Neural cell (in vitro differentiated cells): Measurements from ENCODE around the gene SPECC1. TPM values are rescaled to one million over a fixed set of nuclear protein-coding genes. Genes with fewer than 3 reads are reported as not detected.

Experiments
- H2AFZ ChIP-seq: fragments of 200-600, 300-800 bp; sonication (generic), shearing (Covaris generic); 2 replicates; pipeline ENCODE4 v1.6.0; 2014; ENCODE audit warnings: low read depth, mild to moderate bottlenecking, antibody characterized with exemption, low read length, moderate library complexity
- H3F3A ChIP-seq: fragments of 200-600 bp; shearing (Covaris generic); 2 replicates; pipeline ENCODE4 v1.6.1; 2016; ENCODE audit warnings: mild to moderate bottlenecking, moderate library complexity, mixed read lengths, antibody characterized with exemption, low read length; ENCODE audit not compliant: insufficient read depth, poor library complexity, severe bottlenecking
- H3K27ac ChIP-seq: fragments of 200-600, 300-800 bp; sonication (generic), shearing (Covaris generic); 2 replicates; pipeline ENCODE4 v1.5.1; 2014; ENCODE audit warnings: mild to moderate bottlenecking, low read length, moderate library complexity
- H3K27me3 ChIP-seq: fragments of 300-800, 200-600 bp; sonication (generic), shearing (Covaris generic); 2 replicates; pipeline ENCODE4 v1.6.0; 2014; ENCODE audit warnings: mild to moderate bottlenecking, low read depth, low read length, moderate library complexity; ENCODE audit not compliant: insufficient read depth
- H3K36me3 ChIP-seq: fragments of 300-800, 200-600 bp; sonication (generic), shearing (Covaris generic); 2 replicates; pipeline ENCODE4 v1.5.1; 2014; ENCODE audit warnings: mild to moderate bottlenecking, antibody characterized with exemption, low read length, moderate library complexity; ENCODE audit not compliant: insufficient read depth
- H3K4me2 ChIP-seq: fragments of 300-800, 200-600 bp; sonication (generic), shearing (Covaris generic); 2 replicates; pipeline ENCODE4 v1.6.0; 2014; ENCODE audit warnings: mild to moderate bottlenecking, low read length
- H3K4me3 ChIP-seq: fragments of 300-800, 200-600 bp; sonication (generic), shearing (Covaris generic); 2 replicates; pipeline ENCODE4 v1.5.1; 2014; ENCODE audit warnings: mild to moderate bottlenecking, low read length, moderate library complexity
- H3K79me2 ChIP-seq: fragments of 200-600 bp; shearing (Covaris generic); replicated peaks from 2 replicates; pipeline ENCODE4 v1.6.0; 2014; ENCODE audit warnings: mild to moderate bottlenecking, low read length, moderate library complexity; ENCODE audit not compliant: insufficient read depth
- H3K9ac ChIP-seq: fragments of 300-800, 200-600 bp; sonication (generic), shearing (Covaris generic); 2 replicates; pipeline ENCODE4 v1.6.1; 2016; ENCODE audit warnings: mild to moderate bottlenecking, low read length, mixed read lengths
- H3K9me2 ChIP-seq: fragments of 200-600 bp; shearing (Covaris generic); 2 replicates; pipeline ENCODE4 v1.6.1; 2016; ENCODE audit warnings: mild to moderate bottlenecking, low read length, mixed read lengths; ENCODE audit not compliant: insufficient read depth
- H3K9me3 ChIP-seq: fragments of 200-600, 300-800 bp; sonication (generic), shearing (Covaris generic); 2 replicates; pipeline ENCODE4 v1.6.1; 2016; ENCODE audit warnings: mild to moderate bottlenecking, mixed run types, low read length, moderate library complexity, mixed read lengths
- H4K20me1 ChIP-seq: fragments of 200-600 bp; shearing (Covaris generic); 2 replicates; pipeline ENCODE4 v1.6.1; 2016; ENCODE audit warnings: mild to moderate bottlenecking, mixed run types; ENCODE audit not compliant: insufficient read depth
- CTCF ChIP-seq: fragments of 450-650 bp; IDR thresholded peaks from 2 replicates; pipeline ENCODE4 v1.5.1; 2014; ENCODE audit warnings: antibody characterized with exemption, mild to moderate bottlenecking, moderate library complexity; ENCODE audit not compliant: poor library complexity, severe bottlenecking
- EP300 ChIP-seq: fragments of 450-650 bp; conservative IDR thresholded peaks from 2 replicates; pipeline ENCODE4 v1.6.1; 2014; ENCODE audit warnings: antibody characterized with exemption, mild to moderate bottlenecking, moderate library complexity; ENCODE audit not compliant: poor library complexity, severe bottlenecking
- EZH2 ChIP-seq: fragments of 200-600, 300-800 bp; shearing (Covaris generic), sonication (generic); IDR thresholded peaks from 2 replicates; pipeline ENCODE4 v1.6.1; 2014; ENCODE audit warnings: antibody characterized with exemption, low read length, borderline replicate concordance, mild to moderate bottlenecking; ENCODE audit not compliant: insufficient read depth, poor library complexity, severe bottlenecking
- MXI1 ChIP-seq: fragments of 450-650 bp; conservative IDR thresholded peaks from 2 replicates; pipeline ENCODE4 v1.6.1; 2014; ENCODE audit warnings: antibody characterized with exemption, mild to moderate bottlenecking; ENCODE audit not compliant: poor library complexity, severe bottlenecking
- POLR2AphosphoS5 ChIP-seq: IDR thresholded peaks from 2 replicates; pipeline ENCODE4 v1.6.1; 2012
- RAD21 ChIP-seq: fragments of 450-650 bp; conservative IDR thresholded peaks from 2 replicates; pipeline ENCODE4 v1.6.1; 2014; ENCODE audit warnings: antibody characterized with exemption, mild to moderate bottlenecking, moderate library complexity
- REST ChIP-seq: IDR thresholded peaks from 2 replicates; pipeline ENCODE4 v1.6.1; 2012; ENCODE audit warnings: borderline replicate concordance
- SMC3 ChIP-seq: fragments of 450-650 bp; conservative IDR thresholded peaks from 2 replicates; pipeline ENCODE4 v1.6.1; 2014; ENCODE audit warnings: antibody characterized with exemption, mild to moderate bottlenecking, moderate library complexity; ENCODE audit not compliant: poor library complexity
- TAF1 ChIP-seq: IDR thresholded peaks from 2 replicates; pipeline ENCODE4 v1.6.1; 2012; ENCODE audit warnings: low read depth
- polyA plus RNA-seq: library from polyadenylated mRNA; depleted of rRNA; stranded (reverse); fragments of >200 nt; gene quantifications from 2 replicates; pipeline ENCODE4 v1.2.3, GENCODE V29; 2014

The SPECC1 gene
- polyA plus RNA-seq, 1 donor from 2014 or later, result 8.6 TPM

- Histone ChIP-seq H3K27ac (no peak overlapping the region), H3K4me3 (no peak overlapping the region), H3K27me3 (no peaks in the 10 kb centered on the region), H3F3A (no peaks in the 10 kb centered on the region), H3K9ac (no peak overlapping the region), H3K36me3 (no peaks in the 10 kb centered on the region), H2AFZ (no peak overlapping the region), H3K79me2 (no peaks in the 10 kb centered on the region), H3K9me3 (no peaks in the 10 kb centered on the region), H4K20me1 (no peaks in the 10 kb centered on the region), H3K4me2 (no peak overlapping the region), H3K9me2 (no peaks in the 10 kb centered on the region)
- no peak for TF ChIP-seq TAF1
- TF ChIP-seq RAD21, result no peak
- no peak for TF ChIP-seq REST
- TF ChIP-seq EZH2, result no peak
- TF ChIP-seq EP300, result no peak
- TF ChIP-seq MXI1, result no peak
- TF ChIP-seq SMC3, result no peak
- no peak for TF ChIP-seq CTCF
- TF ChIP-seq POLR2AphosphoS5, result no peak
These were observed 132.2 kb downstream of the SPECC1 start for GRCh38 chr17:20141198-20141972.

- H4K20me1 ChIP-seq, result no peaks in the 10 kb centered on the region
- no peak overlapping the region for H2AFZ ChIP-seq
- H3K9ac ChIP-seq, result no peak overlapping the region
- TF ChIP-seq REST, result no peak
- no peak for TF ChIP-seq EZH2
- no peak for TF ChIP-seq RAD21
- no peak for TF ChIP-seq POLR2AphosphoS5
- no peak for TF ChIP-seq TAF1
- TF ChIP-seq CTCF, result no peak
- TF ChIP-seq MXI1, result no peak
- TF ChIP-seq EP300, result no peak
- TF ChIP-seq SMC3, result no peak
- H3K4me2 ChIP-seq, result no peak overlapping the region
- no peak overlapping the region for H3K4me3 ChIP-seq
- H3K9me3 ChIP-seq, result no peaks in the 10 kb centered on the region
- H3K36me3 ChIP-seq, result no peaks in the 10 kb centered on the region
- H3F3A ChIP-seq, result no peaks in the 10 kb centered on the region
- H3K9me2 ChIP-seq, result no peaks in the 10 kb centered on the region
- H3K27me3 ChIP-seq, result no peaks in the 10 kb centered on the region
- no peaks in the 10 kb centered on the region for H3K79me2 ChIP-seq
- no peak overlapping the region for H3K27ac ChIP-seq
These were observed 133.1 kb downstream of the SPECC1 start for GRCh38 chr17:20142268-20142667.
